ENCODE results near the gene BCL2A1. TPM values are rescaled to one million over a fixed set of nuclear protein-coding genes. Genes with fewer than 3 reads are reported as not detected.
A peak's percentile ranks its signal among the peaks of the same experiment; 100 is the strongest.

The BCL2A1 gene
- total and polyA plus RNA-seq, 2 donors (not counting 1 experiment from before 2014, with no cell fraction given), result 33.8 to 49.2 TPM

DNA sequence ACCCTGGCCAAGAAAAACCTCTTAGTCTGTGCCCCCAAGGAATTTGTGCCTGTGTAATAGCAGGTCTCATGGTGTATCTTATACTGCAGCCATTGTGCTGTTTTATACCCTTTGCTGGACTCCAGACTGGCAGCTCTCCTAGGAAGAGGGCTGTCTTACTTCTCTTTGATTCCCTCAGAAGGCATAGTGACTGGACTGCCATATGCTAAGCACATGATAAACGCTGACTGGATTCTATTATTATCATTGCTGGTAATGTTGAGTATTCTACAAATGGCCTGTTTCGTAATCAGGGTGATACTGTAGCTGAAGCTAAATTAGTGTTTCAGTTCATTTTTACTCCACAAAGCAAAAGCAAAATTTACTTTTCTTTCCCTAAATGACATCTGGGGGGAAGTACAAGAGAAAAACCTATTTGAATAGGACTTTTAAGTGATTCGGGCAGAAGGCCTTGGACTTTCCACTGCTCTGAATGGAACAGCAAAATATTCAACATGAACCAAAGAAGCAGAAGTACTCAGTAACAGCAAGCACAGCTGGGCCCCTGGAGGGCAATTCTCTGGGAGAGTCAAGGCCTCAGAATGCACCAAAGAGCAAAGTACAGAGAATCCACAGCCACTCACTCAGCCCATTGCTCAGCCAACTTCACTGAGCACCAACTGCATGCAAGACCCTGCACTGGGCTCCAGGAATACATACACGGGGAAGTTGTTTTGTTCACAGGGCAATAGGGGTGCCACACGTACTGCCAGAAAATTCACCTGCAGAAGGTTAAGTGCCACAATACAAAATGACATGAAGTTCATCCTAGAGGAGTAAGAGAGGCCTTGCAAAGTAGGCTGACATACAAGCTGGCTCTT lies 7.9 kb upstream of the BCL2A1 start:
- peak overlapping the region; percentile 87 for H3K4me3 Mint-ChIP-seq
- peak overlapping the region; percentile 57 for H2AFZ ChIP-seq (ENCODE audit: insufficient read depth, low read depth, low read length, poor library complexity, severe bottlenecking)
- no peaks in the 10 kb centered on the region for H3K9me3 ChIP-seq (ENCODE audit: control extremely low read depth in 1 of 3, control insufficient read depth in 2 of 3, insufficient read depth in 1 of 3, low read length in 2 of 3)
- H3K27ac ChIP-seq (ENCODE audit: low read length in 2 of 2), result peak overlapping the region; percentile 57 to 79
- peak overlapping the region; percentile 69 for H3K4me2 ChIP-seq (replicated peaks; ENCODE audit: low read depth, low read length, poor library complexity, severe bottlenecking)
- ATAC-seq (ENCODE audit: low read depth), result peak; percentile 41
- no peak overlapping the region for H3K4me3 ChIP-seq (ENCODE audit: control extremely low read depth in 1 of 5, extremely low read depth in 1 of 5, insufficient read depth in 1 of 5, low read depth in 2 of 5, low read length in 4 of 5)
- H3K27me3 ChIP-seq (replicated peaks in 1 of 4; ENCODE audit: control extremely low read depth in 1 of 4, control insufficient read depth in 3 of 4, insufficient read depth in 4 of 4, low read length in 3 of 4), result peaks cover 0 to 3% (median under 1%) of the 10 kb centered on the region in 4 experiments
- H3K9ac ChIP-seq (ENCODE audit: low read length), result no peak overlapping the region
- TF ChIP-seq, protein P1, sequence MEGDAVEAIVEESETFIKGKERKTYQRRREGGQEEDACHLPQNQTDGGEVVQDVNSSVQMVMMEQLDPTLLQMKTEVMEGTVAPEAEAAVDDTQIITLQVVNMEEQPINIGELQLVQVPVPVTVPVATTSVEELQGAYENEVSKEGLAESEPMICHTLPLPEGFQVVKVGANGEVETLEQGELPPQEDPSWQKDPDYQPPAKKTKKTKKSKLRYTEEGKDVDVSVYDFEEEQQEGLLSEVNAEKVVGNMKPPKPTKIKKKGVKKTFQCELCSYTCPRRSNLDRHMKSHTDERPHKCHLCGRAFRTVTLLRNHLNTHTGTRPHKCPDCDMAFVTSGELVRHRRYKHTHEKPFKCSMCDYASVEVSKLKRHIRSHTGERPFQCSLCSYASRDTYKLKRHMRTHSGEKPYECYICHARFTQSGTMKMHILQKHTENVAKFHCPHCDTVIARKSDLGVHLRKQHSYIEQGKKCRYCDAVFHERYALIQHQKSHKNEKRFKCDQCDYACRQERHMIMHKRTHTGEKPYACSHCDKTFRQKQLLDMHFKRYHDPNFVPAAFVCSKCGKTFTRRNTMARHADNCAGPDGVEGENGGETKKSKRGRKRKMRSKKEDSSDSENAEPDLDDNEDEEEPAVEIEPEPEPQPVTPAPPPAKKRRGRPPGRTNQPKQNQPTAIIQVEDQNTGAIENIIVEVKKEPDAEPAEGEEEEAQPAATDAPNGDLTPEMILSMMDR (IDR thresholded peaks at IDR 0.05), result no peak
- ChIA-PET CTCF (interaction anchor here (1.0 to 1.9 kb wide), 7 partner anchors 8 to 597 kb away, joined by 3 to 6 read pairs (median 4); partner anchors contain the start of genes BCL2A1, MTHFS and ZFAND6), POLR2A (interaction anchor here (0.9 to 2.6 kb wide), 5 partner anchors 11 to 83 kb away, joined by 3 to 15 read pairs (median 4); partner anchors contain the start of gene ZFAND6)
- 33% methylated on average over 2 of the region's 5 CpGs for WGBS (ENCODE audit: insufficient coverage)
- H3K4me1 ChIP-seq (ENCODE audit: control insufficient read depth in 2 of 2, insufficient read depth in 2 of 2, low read length in 2 of 2), result peaks cover 50 to 55% of the 10 kb centered on the region in 2 donors
- peak overlapping the region; percentile 76 for H3K27ac Mint-ChIP-seq
- H3K9me3 Mint-ChIP-seq (ENCODE audit: insufficient read depth), result no peaks in the 10 kb centered on the region
- intact Hi-C loops (cut with micrococcal nuclease), result loop anchor here (1.0 to 5.0 kb wide), 3 partner anchors 8 to 173 kb away; partner anchors contain the start of genes BCL2A1 and FAH
- peaks cover 17% of the 10 kb centered on the region for H4K20me1 ChIP-seq (ENCODE audit: control insufficient read depth, insufficient read depth, low read length, poor library complexity, severe bottlenecking)
- H3K4me1 Mint-ChIP-seq, result peaks cover 54% of the 10 kb centered on the region
- DNase-seq, result peak; percentile 63
- no peaks in the 10 kb centered on the region for H3K36me3 ChIP-seq (replicated peaks in 1 of 2; ENCODE audit: control extremely low read depth in 1 of 2, control insufficient read depth in 1 of 2, extremely low read depth in 1 of 2, insufficient read depth in 2 of 2, low read length in 1 of 2)
- H3K79me2 ChIP-seq (ENCODE audit: control insufficient read depth, insufficient read depth, low read length), result peaks cover 5% of the 10 kb centered on the region
- H3K27me3 Mint-ChIP-seq, result no peaks in the 10 kb centered on the region

DNA sequence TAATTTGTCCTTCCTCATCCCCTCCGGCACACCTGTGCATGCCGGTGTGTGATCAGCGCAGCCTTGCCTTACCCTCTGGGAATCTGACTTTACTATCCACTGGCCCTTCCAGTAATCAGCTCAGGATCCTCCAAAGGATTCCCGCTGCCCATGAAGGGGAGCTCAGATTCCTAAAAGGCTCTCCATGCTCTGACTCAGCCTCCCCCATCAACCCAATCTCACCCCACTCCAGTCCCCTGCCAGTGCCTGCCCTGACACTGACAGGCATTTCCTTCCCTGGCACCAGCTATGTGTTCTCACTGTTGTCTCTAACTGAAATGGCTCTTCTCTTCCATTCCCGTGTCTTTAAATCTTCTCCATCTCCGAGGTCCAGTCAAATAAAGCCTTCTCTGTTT lies 7.3 kb upstream of the BCL2A1 start:
- H3K79me2 ChIP-seq (ENCODE audit: control insufficient read depth, insufficient read depth, low read length), result peaks cover 3% of the 10 kb centered on the region
- TF ChIP-seq EZH2 (IDR thresholded peaks at IDR 0.05; ENCODE audit: borderline replicate concordance, insufficient read depth, low read depth, low read length, poor library complexity, severe bottlenecking), result no peak
- TF ChIP-seq, protein P1 (IDR thresholded peaks at IDR 0.05), result no peak
- H3K4me1 Mint-ChIP-seq, result peaks cover 56% of the 10 kb centered on the region
- peak overlapping the region; percentile 57 for H2AFZ ChIP-seq (ENCODE audit: insufficient read depth, low read depth, low read length, poor library complexity, severe bottlenecking)
- H3K9me3 Mint-ChIP-seq (ENCODE audit: insufficient read depth), result no peaks in the 10 kb centered on the region
- peak overlapping the region; percentile 57 to 79 for H3K27ac ChIP-seq (ENCODE audit: low read length in 2 of 2)
- DNase-seq (no peak), ATAC-seq (ENCODE audit: low read depth) (no peak)
- no peaks in the 10 kb centered on the region for H3K27me3 Mint-ChIP-seq
- peak overlapping the region; percentile 87 for H3K4me3 Mint-ChIP-seq
- H3K4me2 ChIP-seq (replicated peaks; ENCODE audit: low read depth, low read length, poor library complexity, severe bottlenecking), result peak overlapping the region; percentile 69
- ChIA-PET POLR2A (interaction anchor here (0.5 to 2.6 kb wide), 8 partner anchors 12 to 90 kb away, joined by 3 to 15 read pairs (median 4); partner anchors contain the start of gene ZFAND6), CTCF (interaction anchor here (0.8 to 1.9 kb wide), 9 partner anchors 10 to 597 kb away, joined by 3 to 6 read pairs (median 4); partner anchors contain the start of genes MTHFS and ZFAND6)
- H3K4me1 ChIP-seq (ENCODE audit: control insufficient read depth in 2 of 2, insufficient read depth in 2 of 2, low read length in 2 of 2), result peaks cover 53 to 60% of the 10 kb centered on the region in 2 donors
- no peaks in the 10 kb centered on the region for H3K36me3 ChIP-seq (replicated peaks in 1 of 2; ENCODE audit: control extremely low read depth in 1 of 2, control insufficient read depth in 1 of 2, extremely low read depth in 1 of 2, insufficient read depth in 2 of 2, low read length in 1 of 2)
- no peak overlapping the region for H3K4me3 ChIP-seq (ENCODE audit: control extremely low read depth in 1 of 5, extremely low read depth in 1 of 5, insufficient read depth in 1 of 5, low read depth in 2 of 5, low read length in 4 of 5)
- H4K20me1 ChIP-seq (ENCODE audit: control insufficient read depth, insufficient read depth, low read length, poor library complexity, severe bottlenecking), result peaks cover 17% of the 10 kb centered on the region
- WGBS (ENCODE audit: insufficient coverage), result 94% methylated on average over 4 of the region's 6 CpGs
- peak overlapping the region; percentile 76 for H3K27ac Mint-ChIP-seq
- H3K9me3 ChIP-seq (ENCODE audit: control extremely low read depth in 1 of 3, control insufficient read depth in 2 of 3, insufficient read depth in 1 of 3, low read length in 2 of 3), result no peaks in the 10 kb centered on the region
- H3K9ac ChIP-seq (ENCODE audit: low read length), result no peak overlapping the region
- intact Hi-C loops (cut with micrococcal nuclease), result loop anchor here (2.0 to 5.0 kb wide), 2 partner anchors 33 to 174 kb away; partner anchors contain the start of gene FAH
- no peaks in the 10 kb centered on the region for H3K27me3 ChIP-seq (replicated peaks in 1 of 4; ENCODE audit: control extremely low read depth in 1 of 4, control insufficient read depth in 3 of 4, insufficient read depth in 4 of 4, low read length in 3 of 4)

All from B cell (primary cell).